Measurements from ENCODE around the gene TBC1D5. TPM values are rescaled to one million over a fixed set of nuclear protein-coding genes. Genes with fewer than 3 reads are reported as not detected.
"Not testable (repeated sequence)": the region's sequence is repeated elsewhere in the genome, so short reads cannot be mapped to it uniquely, and the experiment has no call there.

Gene TBC1D5
- total RNA-seq, 2 experiments from 2014 or later, result 53.9 to 56.9 TPM

GRCh38 chr3:17709236-17709810, 33.1 kb downstream of the TBC1D5 start:
- Mint-ChIP-seq H3K36me3 (ENCODE audit: low read depth) (peaks cover 26% of the 10 kb centered on the region), H3K4me3 (no peak overlapping the region), H3K27me3 (no peaks in the 10 kb centered on the region), H3K27ac (no peak overlapping the region), H3K4me1 (peaks cover 5% of the 10 kb centered on the region), H3K9me3 (ENCODE audit: low read depth) (peaks cover 8% of the 10 kb centered on the region)
- ChIA-PET POLR2A (no interaction called here), CTCF (interaction anchor here (0.6 to 1.1 kb wide), 2 partner anchors 25 to 139 kb away, joined by 3 to 4 read pairs; no protein-coding TSS in a partner anchor)
- intact Hi-C loops (cut with DNase I, micrococcal nuclease), result no loop called here
- DNase-seq, result no peak
- no peak for ATAC-seq

GRCh38 chr3:17707813-17708543, 34.5 kb downstream of the TBC1D5 start:
- peaks cover 5% of the 10 kb centered on the region for H3K4me1 Mint-ChIP-seq
- intact Hi-C loops (cut with DNase I, micrococcal nuclease), result no loop called here
- peaks cover 16% of the 10 kb centered on the region for H3K36me3 Mint-ChIP-seq (ENCODE audit: low read depth)
- CTCF ChIA-PET, result no interaction called here
- DNase-seq (no peak), ATAC-seq (no peak)
- H3K27ac Mint-ChIP-seq, result no peak overlapping the region
- POLR2A ChIA-PET, result no interaction called here
- H3K4me3 Mint-ChIP-seq, result no peak overlapping the region
- no peaks in the 10 kb centered on the region for H3K27me3 Mint-ChIP-seq
- no peaks in the 10 kb centered on the region for H3K9me3 Mint-ChIP-seq (ENCODE audit: low read depth)

DNA sequence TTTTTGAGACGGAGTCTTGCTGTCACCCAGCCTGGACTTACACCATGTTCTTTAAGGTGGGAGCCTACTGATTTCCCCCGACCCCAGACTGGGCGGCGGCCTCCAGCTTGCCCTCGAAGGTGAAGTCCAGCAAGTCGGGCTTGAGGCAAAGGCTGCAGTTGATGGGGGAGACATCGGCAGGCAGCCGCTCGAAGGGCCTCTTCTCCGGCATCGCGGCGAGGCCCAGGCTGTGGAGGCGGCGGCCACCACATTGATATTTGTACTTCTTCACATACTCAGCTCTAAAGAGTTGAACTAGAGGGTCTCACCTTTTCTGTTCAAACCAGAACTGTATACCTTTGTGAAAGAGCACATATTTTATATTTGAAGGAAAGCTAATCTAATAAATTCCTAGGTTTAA, 36.4 kb downstream of the TBC1D5 start:
- CTCF ChIA-PET; intact Hi-C loops (cut with DNase I, micrococcal nuclease); H3K9me3 Mint-ChIP-seq (ENCODE audit: low read depth); DNase-seq; H3K4me1 Mint-ChIP-seq; H3K27me3 Mint-ChIP-seq; H3K4me3 Mint-ChIP-seq; H3K27ac Mint-ChIP-seq; ATAC-seq; POLR2A ChIA-PET: not testable (repeated sequence)
- peaks cover 13% of the 10 kb centered on the region for H3K36me3 Mint-ChIP-seq (ENCODE audit: low read depth)

- CTCF ChIA-PET; H3K27me3 Mint-ChIP-seq; DNase-seq; H3K27ac Mint-ChIP-seq; intact Hi-C loops (cut with DNase I, micrococcal nuclease); H3K4me3 Mint-ChIP-seq; POLR2A ChIA-PET; H3K9me3 Mint-ChIP-seq (ENCODE audit: low read depth); ATAC-seq; H3K4me1 Mint-ChIP-seq: not testable (repeated sequence)
- H3K36me3 Mint-ChIP-seq (ENCODE audit: low read depth), result peaks cover 13% of the 10 kb centered on the region
These were observed 42.6 kb downstream of the TBC1D5 start for GRCh38 chr3:17699815-17700214.

GRCh38 chr3:17695665-17696064, 46.8 kb downstream of the TBC1D5 start:
- ATAC-seq; H3K27me3 Mint-ChIP-seq; DNase-seq; CTCF ChIA-PET; POLR2A ChIA-PET; H3K9me3 Mint-ChIP-seq (ENCODE audit: low read depth); H3K4me3 Mint-ChIP-seq; H3K27ac Mint-ChIP-seq; intact Hi-C loops (cut with DNase I, micrococcal nuclease): not testable (repeated sequence)
- peaks cover 22% of the 10 kb centered on the region for H3K36me3 Mint-ChIP-seq (ENCODE audit: low read depth)
- H3K4me1 Mint-ChIP-seq, result peaks cover 15% of the 10 kb centered on the region

GRCh38 chr3:17693670-17693999, 48.8 kb downstream of the TBC1D5 start:
- CTCF ChIA-PET, result interaction anchor here (1.0 kb wide), 1 partner anchor 43 kb away, joined by 3 read pairs; no protein-coding TSS in a partner anchor
- H3K4me3 Mint-ChIP-seq; intact Hi-C loops (cut with DNase I, micrococcal nuclease): not testable (repeated sequence)

GRCh38 chr3:17692846-17693669, 49.4 kb downstream of the TBC1D5 start:
- H3K4me1 Mint-ChIP-seq, result peaks cover 15% of the 10 kb centered on the region
- CTCF ChIA-PET, result interaction anchor here (1.0 kb wide), 1 partner anchor 43 kb away, joined by 3 read pairs; no protein-coding TSS in a partner anchor
- DNase-seq (peak; percentile 73), ATAC-seq (peak; percentile 69)
- H3K36me3 Mint-ChIP-seq (ENCODE audit: low read depth), result peaks cover 16% of the 10 kb centered on the region
- POLR2A ChIA-PET; H3K27me3 Mint-ChIP-seq; H3K4me3 Mint-ChIP-seq; H3K27ac Mint-ChIP-seq; intact Hi-C loops (cut with DNase I, micrococcal nuclease); H3K9me3 Mint-ChIP-seq (ENCODE audit: low read depth): not testable (repeated sequence)

More at GRCh38 chr3:17693670-17693999, 48.8 kb downstream of the TBC1D5 start:
- DNase-seq; H3K27me3 Mint-ChIP-seq; H3K27ac Mint-ChIP-seq; POLR2A ChIA-PET; H3K9me3 Mint-ChIP-seq (ENCODE audit: low read depth); ATAC-seq: not testable (repeated sequence)
- Mint-ChIP-seq H3K36me3 (ENCODE audit: low read depth) (peaks cover 16% of the 10 kb centered on the region), H3K4me1 (peaks cover 15% of the 10 kb centered on the region)

GRCh38 chr3:17687566-17687965, 54.9 kb downstream of the TBC1D5 start:
- ChIA-PET POLR2A (no interaction called here), CTCF (interaction anchor here (0.5 kb wide), 1 partner anchor 159 kb away, joined by 3 read pairs; no protein-coding TSS in a partner anchor)
- intact Hi-C loops (cut with DNase I, micrococcal nuclease), result no loop called here
- Mint-ChIP-seq H3K9me3 (ENCODE audit: low read depth) (no peaks in the 10 kb centered on the region), H3K4me1 (no peaks in the 10 kb centered on the region), H3K27me3 (no peaks in the 10 kb centered on the region), H3K36me3 (ENCODE audit: low read depth) (no peaks in the 10 kb centered on the region), H3K4me3 (no peak overlapping the region), H3K27ac (no peak overlapping the region)
- no peak for ATAC-seq
- no peak for DNase-seq

DNA sequence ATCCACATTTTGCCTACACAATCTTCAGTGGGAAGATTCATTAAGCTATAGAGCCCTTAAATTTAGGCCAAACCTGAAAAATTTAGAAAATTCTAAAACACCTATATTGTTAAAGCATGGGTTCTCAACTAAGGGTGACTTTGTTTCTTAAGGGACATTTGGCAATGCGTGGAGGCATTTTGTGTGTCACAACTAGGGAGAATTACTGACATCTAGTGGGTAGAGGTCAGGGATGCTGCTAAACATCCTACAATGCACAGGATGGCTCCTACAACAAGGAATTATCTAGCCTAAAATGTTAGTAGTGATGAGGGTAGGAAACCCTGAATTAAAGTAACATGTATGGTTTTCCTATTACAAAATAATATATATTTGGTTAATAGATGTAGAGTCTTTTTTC, 55.8 kb downstream of the TBC1D5 start:
- Mint-ChIP-seq H3K4me3 (no peak overlapping the region), H3K27me3 (no peaks in the 10 kb centered on the region), H3K36me3 (ENCODE audit: low read depth) (no peaks in the 10 kb centered on the region), H3K27ac (no peak overlapping the region), H3K9me3 (ENCODE audit: low read depth) (no peaks in the 10 kb centered on the region), H3K4me1 (no peaks in the 10 kb centered on the region)
- ChIA-PET CTCF (no interaction called here), POLR2A (no interaction called here)
- DNase-seq (no peak), ATAC-seq (no peak)
- intact Hi-C loops (cut with DNase I, micrococcal nuclease), result no loop called here

GRCh38 chr3:17683542-17684207, 58.8 kb downstream of the TBC1D5 start:
- DNase-seq, result no peak

GRCh38 chr3:17680530-17680929, 61.9 kb downstream of the TBC1D5 start:
- H3K4me3 Mint-ChIP-seq, result no peak overlapping the region
- peaks cover 9% of the 10 kb centered on the region for H3K4me1 Mint-ChIP-seq
- H3K9me3 Mint-ChIP-seq (ENCODE audit: low read depth), result no peaks in the 10 kb centered on the region
- ChIA-PET POLR2A (no interaction called here), CTCF (no interaction called here)
- ATAC-seq, result no peak
- intact Hi-C loops (cut with DNase I, micrococcal nuclease), result no loop called here
- H3K36me3 Mint-ChIP-seq (ENCODE audit: low read depth), result no peaks in the 10 kb centered on the region
- H3K27ac Mint-ChIP-seq, result no peak overlapping the region
- no peaks in the 10 kb centered on the region for H3K27me3 Mint-ChIP-seq
- DNase-seq, result no peak

More at GRCh38 chr3:17683542-17684207, 58.8 kb downstream of the TBC1D5 start:
- Mint-ChIP-seq H3K27me3 (no peaks in the 10 kb centered on the region), H3K27ac (no peak overlapping the region), H3K4me3 (no peak overlapping the region), H3K36me3 (ENCODE audit: low read depth) (no peaks in the 10 kb centered on the region), H3K9me3 (ENCODE audit: low read depth) (no peaks in the 10 kb centered on the region), H3K4me1 (peaks cover 3% of the 10 kb centered on the region)
- ChIA-PET CTCF (interaction anchor here (0.7 kb wide), 1 partner anchor 570 kb away, joined by 4 read pairs; no protein-coding TSS in a partner anchor), POLR2A (no interaction called here)
- intact Hi-C loops (cut with DNase I, micrococcal nuclease), result no loop called here
- no peak for ATAC-seq
